Cerebellar nuclear complex (tissue), 1 donor: ENCODE measurements around the gene EPHB2.

Source experiments
- DNase-seq, 2 experiments: peaks; one replicate each; lab custom pipeline; 2025; lab: John Stamatoyannopoulos, UW

The EPHB2 gene

GRCh38 chr1:22860883-22861385 is 150.3 kb downstream of the EPHB2 start:
- DNase-seq = no peak

GRCh38 chr1:22861764-22862440 is 151.3 kb downstream of the EPHB2 start:
- no peak for DNase-seq

GRCh38 chr1:22862752-22863151 is 152.1 kb downstream of the EPHB2 start:
- DNase-seq = no peak

- no peak for DNase-seq
Observed at GRCh38 chr1:22863766-22864165, 153.1 kb downstream of the EPHB2 start.

- DNase-seq = no peak
Observed at GRCh38 chr1:22864886-22865285, 154.2 kb downstream of the EPHB2 start.

GRCh38 chr1:22865736-22866135 is 155.1 kb downstream of the EPHB2 start:
- DNase-seq = no peak

- DNase-seq = no peak
Observed at GRCh38 chr1:22866868-22867267, 156.2 kb downstream of the EPHB2 start.

GRCh38 chr1:22868331-22868730 is 157.7 kb downstream of the EPHB2 start:
- DNase-seq = no peak

GRCh38 chr1:22869325-22869724 is 158.7 kb downstream of the EPHB2 start:
- DNase-seq = no peak

GRCh38 chr1:22870201-22870871 is 159.7 kb downstream of the EPHB2 start:
- no peak for DNase-seq

GRCh38 chr1:22872981-22873664 is 162.5 kb downstream of the EPHB2 start:
- no peak for DNase-seq

- no peak for DNase-seq
Observed at GRCh38 chr1:22874785-22875184, 164.1 kb downstream of the EPHB2 start.

- no peak for DNase-seq
Observed at GRCh38 chr1:22875241-22875640, 164.6 kb downstream of the EPHB2 start.

- DNase-seq = no peak
Observed at GRCh38 chr1:22875841-22876240, 165.2 kb downstream of the EPHB2 start.

GRCh38 chr1:22876359-22877111 is 165.9 kb downstream of the EPHB2 start:
- no peak for DNase-seq

- DNase-seq = no peak
Observed at GRCh38 chr1:22877112-22877915, 166.7 kb downstream of the EPHB2 start.

- no peak for DNase-seq
Observed at GRCh38 chr1:22877980-22878379, 167.3 kb downstream of the EPHB2 start.

GRCh38 chr1:22878626-22879025 is 168.0 kb downstream of the EPHB2 start:
- no peak for DNase-seq

GRCh38 chr1:22879445-22879844 is 168.8 kb downstream of the EPHB2 start:
- DNase-seq = no peak

GRCh38 chr1:22880174-22880601 is 169.5 kb downstream of the EPHB2 start:
- DNase-seq = no peak

- no peak for DNase-seq
Observed at GRCh38 chr1:22883406-22883805, 172.8 kb downstream of the EPHB2 start.
